Testis (tissue), 2 donors: ENCODE results near the gene TBC1D19.

Source experiments
- CTCF ChIP-seq, 3 experiments: fragments of 450-650 bp in 2 of 3; fragments of 200-600 bp in 1 of 3; sonication (generic) in 1 of 3; IDR thresholded peaks; one replicate each; pipeline ENCODE4 v1.5.1; 2016 to 2019; ENCODE audit warnings: antibody characterized with exemption in 3 of 3, mild to moderate bottlenecking in 2 of 3, moderate library complexity in 1 of 3
- POLR2A ChIP-seq: fragments of 450-650 bp; IDR thresholded peaks from one replicate; pipeline ENCODE4 v1.6.1; 2017; ENCODE audit warnings: antibody characterized with exemption, mild to moderate bottlenecking, moderate library complexity

- TF ChIP-seq POLR2A (no peak), CTCF (IDR thresholded peaks at IDR 0.05) (no peak)
These were observed 76.4 kb downstream of the TBC1D19 start for GRCh38 chr4:26660261-26660660.
